Ureter (tissue), 1 donor: ENCODE measurements around the gene DPH1. TPM values are rescaled to one million over a fixed set of nuclear protein-coding genes. Genes with fewer than 3 reads are reported as not detected.

Experiments used
- DNase-seq: peaks from one replicate; pipeline ENCODE4 v3.0.0-alpha.2; 2020; ENCODE audit warnings: low spot score
- total RNA-seq: library from RNA; stranded (reverse); gene quantifications from one replicate; pipeline ENCODE4 v1.2.4, GENCODE V29; 2023
- donor health status: DM: yes; HTN: yes; CAD: no.

Gene DPH1
- total RNA-seq, 1 donor from 2014 or later, result 68.8 TPM

- DNase-seq, result no peak
These were observed 46.4 kb downstream of the DPH1 start for GRCh38 chr17:2076087-2076984.

- no peak for DNase-seq
These were observed 47.1 kb downstream of the DPH1 start for GRCh38 chr17:2077040-2077439.

GRCh38 chr17:2081564-2081963, 51.6 kb downstream of the DPH1 start:
- DNase-seq, result no peak

- DNase-seq, result no peak
These were observed 52.2 kb downstream of the DPH1 start for GRCh38 chr17:2082003-2082781.

- DNase-seq, result peak; percentile 79
These were observed 53.7 kb downstream of the DPH1 start for GRCh38 chr17:2083613-2084035.

- peak; percentile 68 for DNase-seq
These were observed 54.2 kb downstream of the DPH1 start for GRCh38 chr17:2084036-2084765.

GRCh38 chr17:2084766-2085647, 55.1 kb downstream of the DPH1 start:
- peak; percentile 71 for DNase-seq

GRCh38 chr17:2085648-2085949, 55.6 kb downstream of the DPH1 start:
- DNase-seq, result no peak

GRCh38 chr17:2086306-2086705, 56.4 kb downstream of the DPH1 start:
- no peak for DNase-seq

- no peak for DNase-seq
These were observed 57.8 kb downstream of the DPH1 start for GRCh38 chr17:2087597-2088211.

- no peak for DNase-seq
These were observed 59.1 kb downstream of the DPH1 start for GRCh38 chr17:2089021-2089422.

GRCh38 chr17:2090210-2090641, 60.3 kb downstream of the DPH1 start:
- DNase-seq, result no peak

- no peak for DNase-seq
These were observed 61.0 kb downstream of the DPH1 start for GRCh38 chr17:2090804-2091534.

- no peak for DNase-seq
These were observed 62.3 kb downstream of the DPH1 start for GRCh38 chr17:2092253-2092652.

- no peak for DNase-seq
These were observed 63.4 kb downstream of the DPH1 start for GRCh38 chr17:2093349-2093748.

Other genes with a start within 250 kb of the DPH1 start
- gene SMYD4, start 200.3 kb upstream of the DPH1 start, total RNA-seq, result 19.0 TPM
- gene RPA1, start 200.1 kb upstream of the DPH1 start, total RNA-seq, result 82.2 TPM
- gene RTN4RL1, start 4.8 kb upstream of the DPH1 start, total RNA-seq, result 6.7 TPM
- 39.5 TPM for gene OVCA2, start 11.9 kb downstream of the DPH1 start, total RNA-seq
- 14.9 TPM for gene HIC1, start 24.9 kb downstream of the DPH1 start, total RNA-seq